NCI-H82 treated with DMSO at 0.1 percent for 48 hours (cell line): Measurements from ENCODE around the gene MID1.

Experiments used
- DNase-seq: peaks from one replicate; lab custom pipeline; 2025; ENCODE audit not compliant: unreplicated experiment; lab: John Stamatoyannopoulos, UW

The MID1 gene

GRCh38 chrX:10534611-10535010, 85.8 kb downstream of the MID1 start:
- no peak for DNase-seq

- DNase-seq = no peak
Measured at GRCh38 chrX:10533696-10534365, 86.6 kb downstream of the MID1 start.

- DNase-seq = no peak
Measured at GRCh38 chrX:10531927-10532326, 88.5 kb downstream of the MID1 start.

GRCh38 chrX:10529344-10529743, 91.0 kb downstream of the MID1 start:
- no peak for DNase-seq

- DNase-seq = no peak
Measured at GRCh38 chrX:10526451-10526850, 93.9 kb downstream of the MID1 start.

GRCh38 chrX:10525381-10526120, 94.8 kb downstream of the MID1 start:
- no peak for DNase-seq

- no peak for DNase-seq
Measured at GRCh38 chrX:10524578-10524977, 95.8 kb downstream of the MID1 start.

GRCh38 chrX:10519761-10520160, 100.6 kb downstream of the MID1 start:
- DNase-seq = no peak

- no peak for DNase-seq
Measured at GRCh38 chrX:10519278-10519677, 101.1 kb downstream of the MID1 start.

- DNase-seq = no peak
Measured at GRCh38 chrX:10518073-10518472, 102.3 kb downstream of the MID1 start.

- DNase-seq = no peak
Measured at GRCh38 chrX:10516781-10517322, 103.5 kb downstream of the MID1 start.

GRCh38 chrX:10514891-10515290, 105.5 kb downstream of the MID1 start:
- DNase-seq = no peak

- no peak for DNase-seq
Measured at GRCh38 chrX:10513974-10514373, 106.4 kb downstream of the MID1 start.

GRCh38 chrX:10512741-10513140, 107.6 kb downstream of the MID1 start:
- no peak for DNase-seq

- DNase-seq = no peak
Measured at GRCh38 chrX:10512258-10512657, 108.1 kb downstream of the MID1 start.

GRCh38 chrX:10509397-10509796, 111.0 kb downstream of the MID1 start:
- DNase-seq = no peak

- DNase-seq = no peak
Measured at GRCh38 chrX:10508891-10509290, 111.5 kb downstream of the MID1 start.

GRCh38 chrX:10507876-10508275, 112.5 kb downstream of the MID1 start:
- no peak for DNase-seq

GRCh38 chrX:10507181-10507580, 113.2 kb downstream of the MID1 start:
- no peak for DNase-seq

- DNase-seq = no peak
Measured at GRCh38 chrX:10506781-10507180, 113.6 kb downstream of the MID1 start.

GRCh38 chrX:10505726-10506125, 114.7 kb downstream of the MID1 start:
- DNase-seq = no peak

GRCh38 chrX:10502961-10503360, 117.4 kb downstream of the MID1 start:
- DNase-seq = no peak
